ENCODE data around the gene SLC38A11. TPM values are rescaled to one million over a fixed set of nuclear protein-coding genes. Genes with fewer than 3 reads are reported as not detected.
A peak's percentile ranks its signal among the peaks of the same experiment; 100 is the strongest.

SLC38A11 gene
- total RNA-seq, 2 donors from 2014 or later: not detected

GRCh38 chr2:164913640-164914350 lies 41.5 kb downstream of the SLC38A11 start:
- Mint-ChIP-seq H3K9me3 (no peaks in the 10 kb centered on the region), H3K4me3 (no peak overlapping the region), H3K27me3 (ENCODE audit: insufficient read depth) (no peaks in the 10 kb centered on the region), H3K36me3 (ENCODE audit: low read depth) (no peaks in the 10 kb centered on the region), H3K4me1 (peaks cover 39% of the 10 kb centered on the region), H3K27ac (peak overlapping the region; percentile 54)
- H3K9me3 ChIP-seq (ENCODE audit: control insufficient read depth, low read length): no peaks in the 10 kb centered on the region
- no peak overlapping the region for H3K9ac ChIP-seq (ENCODE audit: extremely low read depth, low read length, poor library complexity, severe bottlenecking)
- H3K4me1 ChIP-seq (ENCODE audit: control insufficient read depth, insufficient read depth, low read length): peaks cover 9% of the 10 kb centered on the region
- DNase-seq: no peak
- no peak overlapping the region for H3K27ac ChIP-seq (ENCODE audit: low read depth, low read length)
- no peak for TF ChIP-seq CTCF (conservative IDR thresholded peaks at IDR 0.05)
- no peaks in the 10 kb centered on the region for H3K27me3 ChIP-seq (ENCODE audit: control insufficient read depth, insufficient read depth, low read length, poor library complexity, severe bottlenecking)
- no peaks in the 10 kb centered on the region for H3K36me3 ChIP-seq (ENCODE audit: control insufficient read depth, insufficient read depth, low read length)
- H3K4me3 ChIP-seq (ENCODE audit: low read length): no peak overlapping the region

GRCh38 chr2:164913011-164913410 lies 42.3 kb downstream of the SLC38A11 start:
- Mint-ChIP-seq H3K4me1 (peaks cover 39% of the 10 kb centered on the region), H3K4me3 (peak overlapping the region; percentile 7), H3K27ac (peak overlapping the region; percentile 64), H3K36me3 (ENCODE audit: low read depth) (no peaks in the 10 kb centered on the region), H3K27me3 (ENCODE audit: insufficient read depth) (no peaks in the 10 kb centered on the region), H3K9me3 (no peaks in the 10 kb centered on the region)
- Histone ChIP-seq H3K4me3 (ENCODE audit: low read length) (no peak overlapping the region), H3K9me3 (ENCODE audit: control insufficient read depth, low read length) (no peaks in the 10 kb centered on the region), H3K9ac (ENCODE audit: extremely low read depth, low read length, poor library complexity, severe bottlenecking) (no peak overlapping the region), H3K27ac (ENCODE audit: low read depth, low read length) (no peak overlapping the region), H3K27me3 (ENCODE audit: control insufficient read depth, insufficient read depth, low read length, poor library complexity, severe bottlenecking) (no peaks in the 10 kb centered on the region), H3K4me1 (ENCODE audit: control insufficient read depth, insufficient read depth, low read length) (peaks cover 9% of the 10 kb centered on the region), H3K36me3 (ENCODE audit: control insufficient read depth, insufficient read depth, low read length) (no peaks in the 10 kb centered on the region)
- WGBS, 2 experiments (ENCODE audit: insufficient coverage in 1 of 2, insufficient read length in 1 of 2): 53 to 90% methylated on average over 2 to 4 of the region's 4 CpGs
- DNase-seq: no peak
- TF ChIP-seq CTCF (conservative IDR thresholded peaks at IDR 0.05): no peak

GRCh38 chr2:164911832-164912231 lies 43.5 kb downstream of the SLC38A11 start:
- Mint-ChIP-seq H3K27ac (no peak overlapping the region), H3K36me3 (ENCODE audit: low read depth) (no peaks in the 10 kb centered on the region), H3K4me3 (no peak overlapping the region), H3K27me3 (ENCODE audit: insufficient read depth) (no peaks in the 10 kb centered on the region), H3K4me1 (peaks cover 36% of the 10 kb centered on the region), H3K9me3 (no peaks in the 10 kb centered on the region)
- Histone ChIP-seq H3K9ac (ENCODE audit: extremely low read depth, low read length, poor library complexity, severe bottlenecking) (no peak overlapping the region), H3K27ac (ENCODE audit: low read depth, low read length) (no peak overlapping the region), H3K4me3 (ENCODE audit: low read length) (no peak overlapping the region), H3K27me3 (ENCODE audit: control insufficient read depth, insufficient read depth, low read length, poor library complexity, severe bottlenecking) (no peaks in the 10 kb centered on the region), H3K36me3 (ENCODE audit: control insufficient read depth, insufficient read depth, low read length) (no peaks in the 10 kb centered on the region), H3K4me1 (ENCODE audit: control insufficient read depth, insufficient read depth, low read length) (peaks cover 9% of the 10 kb centered on the region), H3K9me3 (ENCODE audit: control insufficient read depth, low read length) (no peaks in the 10 kb centered on the region)
- no peak for DNase-seq
- no peak for TF ChIP-seq CTCF (conservative IDR thresholded peaks at IDR 0.05)
- 100% methylated on average over 1 of the region's 1 CpG; no CpG with 5 or more reads in 1 of the 2 experiments for WGBS, 2 experiments (ENCODE audit: insufficient coverage in 1 of 2, insufficient read length in 1 of 2)

Measured in endodermal cell (in vitro differentiated cells).